Lung (tissue), 12 donors: ENCODE data around the gene DCUN1D1. TPM values are rescaled to one million over a fixed set of nuclear protein-coding genes. Genes with fewer than 3 reads are reported as not detected.

Source experiments
- ATAC-seq: fragments of 200-7000 bp; cut with Tn5 transposase; one replicate; pipeline ENCODE4 v1.9.1; 2020; ENCODE audit warnings: moderate number of reproducible peaks; ENCODE audit not compliant: insufficient read depth, low FRiP score
- DNase-seq, 3 donors: peaks; one replicate each; pipeline ENCODE4 v3.0.0-alpha.2; 2013 to 2017
- H3K27ac ChIP-seq, 2 donors: one replicate each; pipeline ENCODE4 v1.5.1; 2013; ENCODE audit warnings: mild to moderate bottlenecking in 2 of 2, moderate library complexity in 2 of 2, control low read depth in 1 of 2, inconsistent platforms in 1 of 2, low read depth in 1 of 2, low read length in 1 of 2
- H3K27me3 ChIP-seq, 3 donors: one replicate each; pipeline ENCODE4 v1.5.1; 2013; ENCODE audit warnings: low read length in 2 of 3; ENCODE audit not compliant: control insufficient read depth in 3 of 3, insufficient read depth in 3 of 3
- H3K36me3 ChIP-seq, 4 donors: one replicate each; pipeline ENCODE4 v1.5.1; 2013; ENCODE audit warnings: low read length in 4 of 4, mild to moderate bottlenecking in 1 of 4, moderate library complexity in 1 of 4; ENCODE audit not compliant: control insufficient read depth in 4 of 4, insufficient read depth in 4 of 4
- H3K4me1 ChIP-seq, 5 donors: one replicate each; pipeline ENCODE4 v1.5.1; 2013; ENCODE audit warnings: low read length in 5 of 5, mild to moderate bottlenecking in 2 of 5, moderate library complexity in 1 of 5; ENCODE audit not compliant: control insufficient read depth in 5 of 5, insufficient read depth in 5 of 5
- H3K4me3 ChIP-seq: one replicate; pipeline ENCODE4 v1.5.1; 2013; ENCODE audit warnings: mild to moderate bottlenecking, control low read depth, moderate library complexity
- H3K9ac ChIP-seq, 2 donors: one replicate each; pipeline ENCODE4 v1.5.1; 2013; ENCODE audit warnings: low read length in 2 of 2, control low read depth in 1 of 2; ENCODE audit not compliant: insufficient read depth in 1 of 2
- H3K9me3 ChIP-seq, 4 donors: one replicate each; pipeline ENCODE4 v1.5.1; 2013; ENCODE audit warnings: low read length in 3 of 4, mild to moderate bottlenecking in 1 of 4, moderate library complexity in 1 of 4; ENCODE audit not compliant: control insufficient read depth in 4 of 4, insufficient read depth in 3 of 4
- WGBS, 2 donors: extraction: QIAGEN DNeasy Blood & Tissue Kit; methylation state at CpG; one replicate each; pipeline ENCODE4 v1.1.7; 2013; 5-methylcytosine and 5-hydroxymethylcytosine counted together
- polyA plus RNA-seq, 2 donors: library from polyadenylated mRNA; stranded (reverse); fragments of 200-250 nt; gene quantifications; one replicate each; pipeline ENCODE4 v1.2.1, GENCODE V29; 2013
- total RNA-seq, 2 donors: library from RNA; depleted of rRNA in 1 of 2; stranded (reverse); fragments of >200 nt in 1 of 2; gene quantifications; one replicate each; pipeline ENCODE4 v1.2.1, GENCODE V29; 2014 to 2021
- TF ChIP-seq, protein P1 (sequence below): IDR thresholded peaks from 2 replicates; pipeline ENCODE4 v1.5.1; 2012; ENCODE audit warnings: mild to moderate bottlenecking; ENCODE audit errors: control extremely low read depth, extremely low read depth
- donor health status: control.
- donor health status: control.
- donor health status: Bipolar disorder and iron deficiency.
- donor health status: healthy.
- donor health status: DM: yes; HTN: yes; CAD: no.

DCUN1D1 gene
- total and polyA plus RNA-seq, 4 donors = 6.8 to 54.7 (median 23.5) TPM

GRCh38 chr3:182911782-182912111 is 68.6 kb downstream of the DCUN1D1 start:
- Histone ChIP-seq H3K9me3 (no peaks in the 10 kb centered on the region), H3K27me3 (no peaks in the 10 kb centered on the region), H3K4me1 (no peaks in the 10 kb centered on the region), H3K27ac (no peak overlapping the region), H3K9ac (no peak overlapping the region), H3K4me3 (no peak overlapping the region), H3K36me3 (peaks cover 0 to 14% (median 9%) of the 10 kb centered on the region in 4 donors)
- ATAC-seq (no peak), DNase-seq (no peak)
- 70 to 82% methylated on average over 5 of the region's 5 CpGs for WGBS, 2 donors
- TF ChIP-seq, protein P1, sequence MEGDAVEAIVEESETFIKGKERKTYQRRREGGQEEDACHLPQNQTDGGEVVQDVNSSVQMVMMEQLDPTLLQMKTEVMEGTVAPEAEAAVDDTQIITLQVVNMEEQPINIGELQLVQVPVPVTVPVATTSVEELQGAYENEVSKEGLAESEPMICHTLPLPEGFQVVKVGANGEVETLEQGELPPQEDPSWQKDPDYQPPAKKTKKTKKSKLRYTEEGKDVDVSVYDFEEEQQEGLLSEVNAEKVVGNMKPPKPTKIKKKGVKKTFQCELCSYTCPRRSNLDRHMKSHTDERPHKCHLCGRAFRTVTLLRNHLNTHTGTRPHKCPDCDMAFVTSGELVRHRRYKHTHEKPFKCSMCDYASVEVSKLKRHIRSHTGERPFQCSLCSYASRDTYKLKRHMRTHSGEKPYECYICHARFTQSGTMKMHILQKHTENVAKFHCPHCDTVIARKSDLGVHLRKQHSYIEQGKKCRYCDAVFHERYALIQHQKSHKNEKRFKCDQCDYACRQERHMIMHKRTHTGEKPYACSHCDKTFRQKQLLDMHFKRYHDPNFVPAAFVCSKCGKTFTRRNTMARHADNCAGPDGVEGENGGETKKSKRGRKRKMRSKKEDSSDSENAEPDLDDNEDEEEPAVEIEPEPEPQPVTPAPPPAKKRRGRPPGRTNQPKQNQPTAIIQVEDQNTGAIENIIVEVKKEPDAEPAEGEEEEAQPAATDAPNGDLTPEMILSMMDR = no peak

DNA sequence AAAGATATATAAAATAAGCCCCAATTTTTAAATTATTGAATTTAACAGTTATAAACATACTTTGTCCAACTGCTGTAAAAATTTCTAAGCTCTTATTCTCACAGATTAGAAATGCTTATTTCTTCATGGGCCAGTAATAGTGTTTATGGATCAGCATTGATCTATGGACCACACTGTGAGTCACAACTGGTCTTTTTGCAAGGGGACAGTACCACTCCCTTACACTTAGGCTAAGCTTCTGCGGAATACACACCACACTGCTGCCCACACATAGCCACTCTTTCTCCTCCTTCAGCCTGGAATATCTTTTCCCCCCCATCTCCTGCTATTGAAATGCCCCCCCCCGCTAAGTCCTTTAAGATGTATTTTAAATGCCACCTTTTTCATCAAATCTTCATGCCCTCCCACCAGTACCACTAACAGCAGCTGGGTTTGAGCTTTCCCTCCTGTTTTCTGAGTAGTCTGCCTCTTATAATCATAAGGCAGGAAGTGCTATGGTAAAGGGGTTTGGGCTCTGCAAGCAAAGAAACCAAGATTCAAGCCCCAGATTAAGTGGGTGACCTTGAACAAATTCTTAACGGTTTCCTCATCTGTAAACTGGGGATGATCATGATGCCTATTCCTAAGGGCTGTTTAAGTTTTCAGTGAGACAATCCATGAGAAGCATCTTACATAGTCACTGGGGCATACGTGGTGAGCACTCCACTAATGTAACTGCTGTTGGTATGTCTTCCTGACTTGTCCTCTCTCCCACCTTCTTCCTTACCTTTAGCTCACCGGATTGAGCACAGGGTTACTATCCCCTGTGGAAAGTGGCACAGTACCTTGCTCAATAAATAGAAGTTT is 69.2 kb downstream of the DCUN1D1 start:
- Histone ChIP-seq H3K4me1 (no peaks in the 10 kb centered on the region), H3K27ac (no peak overlapping the region), H3K9ac (no peak overlapping the region), H3K27me3 (no peaks in the 10 kb centered on the region), H3K36me3 (peaks cover 0 to 14% (median 12%) of the 10 kb centered on the region in 4 donors), H3K4me3 (no peak overlapping the region), H3K9me3 (no peaks in the 10 kb centered on the region)
- 90 to 94% methylated on average over 5 of the region's 5 CpGs for WGBS, 2 donors
- ATAC-seq = no peak
- DNase-seq = no peak
- TF ChIP-seq, protein P1 = no peak

DNA sequence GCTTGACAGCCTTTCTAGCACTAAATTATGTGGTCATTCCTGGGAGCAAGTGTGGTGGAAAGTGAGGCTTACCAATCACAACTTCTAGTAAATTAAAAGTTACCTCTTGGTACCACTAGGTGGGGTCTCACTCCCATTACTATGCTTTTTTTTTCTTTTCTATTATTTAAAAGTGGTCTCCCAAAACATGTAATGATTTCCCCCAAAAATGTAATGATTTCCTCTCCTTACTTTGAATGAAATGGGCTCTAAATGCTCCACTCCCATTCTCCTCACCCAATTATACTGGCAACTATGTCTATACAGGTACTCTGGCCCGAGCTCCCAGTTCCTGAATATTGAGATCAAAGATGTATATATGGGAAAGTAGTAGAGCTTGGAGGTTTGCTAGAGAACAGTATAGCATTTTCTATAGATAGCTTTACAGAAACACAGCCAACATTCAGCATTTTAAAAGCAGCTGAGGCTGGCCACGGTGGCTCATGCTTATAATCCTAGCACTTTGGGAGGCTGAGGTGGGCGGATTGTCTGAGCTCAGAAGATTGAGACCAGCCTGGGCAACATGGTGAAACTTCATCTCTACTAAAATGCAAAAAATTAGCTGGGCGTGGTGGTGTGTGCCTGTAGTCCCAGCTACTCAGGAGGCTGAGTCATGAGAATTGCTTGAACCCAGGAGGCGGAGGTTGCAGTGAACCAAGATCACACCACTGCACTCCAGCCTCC is 70.9 kb downstream of the DCUN1D1 start:
- no peak overlapping the region for H3K27ac ChIP-seq
- no peak overlapping the region for H3K9ac ChIP-seq
- H3K36me3 ChIP-seq = peaks cover 0 to 16% (median 13%) of the 10 kb centered on the region in 4 donors
- H3K4me3 ChIP-seq = no peak overlapping the region
- H3K4me1 ChIP-seq = no peaks in the 10 kb centered on the region
- TF ChIP-seq, protein P1 = no peak
- peak in 1 of 3 donors; percentile 17 for DNase-seq
- H3K27me3 ChIP-seq = no peaks in the 10 kb centered on the region
- ATAC-seq = no peak
- H3K9me3 ChIP-seq = no peaks in the 10 kb centered on the region
- 97% methylated on average over 5 of the region's 5 CpGs for WGBS, 2 donors
